Heart left ventricle (tissue), 16 donors: Measurements from ENCODE around the gene CANT1. TPM values are rescaled to one million over a fixed set of nuclear protein-coding genes. Genes with fewer than 3 reads are reported as not detected.

Experiments used
- ATAC-seq, 4 donors: fragments of 200-7000 bp; cut with Tn5 transposase; one replicate each; pipeline ENCODE4 v1.9.1; 2020 to 2022; ENCODE audit warnings: moderate library complexity in 4 of 4, mild to moderate bottlenecking in 3 of 4, moderate number of reproducible peaks in 1 of 4
- DNase-seq, 5 donors: peaks; one replicate each; pipeline ENCODE4 v3.0.0-alpha.2; 2020
- H3K27ac ChIP-seq, 12 donors: fragments of 200-600 bp; sonication (generic) in 4 of 12; one replicate each; pipeline versions ENCODE4 v1.5.0 to v1.8.0; 2016 to 2022; ENCODE audit warnings: mild to moderate bottlenecking in 2 of 12
- H3K27me3 ChIP-seq, 9 donors: fragments of 200-600 bp; sonication (generic) in 2 of 9; one replicate each; pipeline versions ENCODE4 v1.5.1 to v1.8.0; 2016 to 2022; ENCODE audit warnings: mild to moderate bottlenecking in 3 of 9
- H3K36me3 ChIP-seq, 9 donors: fragments of 200-600 bp; sonication (generic) in 2 of 9; one replicate each; pipeline versions ENCODE4 v1.5.0 to v1.8.0; 2018 to 2022; ENCODE audit warnings: mild to moderate bottlenecking in 2 of 9
- H3K4me1 ChIP-seq, 12 donors: fragments of 200-600 bp; sonication (generic) in 4 of 12; one replicate each; pipeline versions ENCODE4 v1.5.0 to v1.8.0; 2016 to 2022; ENCODE audit warnings: mild to moderate bottlenecking in 3 of 12
- H3K4me3 ChIP-seq, 12 donors: fragments of 200-600 bp; sonication (generic) in 4 of 12; one replicate each; pipeline versions ENCODE4 v1.5.0 to v1.8.0; 2017 to 2022; ENCODE audit warnings: mild to moderate bottlenecking in 9 of 12, moderate library complexity in 4 of 12
- H3K9me3 ChIP-seq, 12 donors: fragments of 200-600 bp; sonication (generic) in 4 of 12; one replicate each; pipeline versions ENCODE4 v1.5.0 to v1.8.0; 2016 to 2022; ENCODE audit warnings: mild to moderate bottlenecking in 1 of 12
- POLR2A ChIP-seq, 2 donors: fragments of 450-650 bp; IDR thresholded peaks; one replicate each; pipeline ENCODE4 v1.6.1; 2017; ENCODE audit warnings: antibody characterized with exemption in 2 of 2, mild to moderate bottlenecking in 2 of 2, moderate library complexity in 2 of 2
- WGBS, 4 donors: extraction: QIAGEN DNeasy Blood & Tissue Kit in 2 of 4; methylation state at CpG; one replicate each; pipeline versions ENCODE4 v1.1.5 to v1.1.7; 2013 to 2018; 5-methylcytosine and 5-hydroxymethylcytosine counted together
- intact Hi-C, 10 donors: fragments of 100-400 bp; cut with DNase I; formaldehyde crosslinking; loops; one replicate each; pipeline versions ENCODE4 v1.11.1 to v1.14.2; 2022
- polyA plus RNA-seq, 2 donors: library from polyadenylated mRNA; stranded (reverse); fragments of 200-250 nt; gene quantifications; one replicate each; pipeline ENCODE4 v1.2.3, GENCODE V29; 2013
- total RNA-seq, 9 donors: library from RNA; depleted of rRNA in 2 of 9; stranded (reverse); fragments of >200 nt in 2 of 9; fragmentation: NEBNext Ultra II Directional in 3 of 9; extraction: Animal tissue kit (Norgen Biotek cat#: 25700) in 3 of 9; gene quantifications; one replicate each; pipeline versions ENCODE4 v1.1.0 to v1.2.4, GENCODE V29; 2016 to 2023
- TF ChIP-seq, protein P1 (sequence below), 12 donors: fragments of 200-600 bp; sonication (generic) in 4 of 12; IDR thresholded peaks; one replicate each; pipeline versions ENCODE4 v1.5.0 to v1.8.0; 2018 to 2022; ENCODE audit warnings: antibody characterized with exemption in 12 of 12, mild to moderate bottlenecking in 5 of 12
- donor health status: ischemic (EF 13 %, LVEDD 7.1; RV severe dilation, severe dysfunction).
- donor health status: healthy with polysubstance abuse.
- donor health status: DM: no; HTN: yes; CAD: no.
- donor health status: DM: no; HTN: no; CAD: no.
- donor health status: ischemic (EF 25% LVEDD 6.9; RV normal size, moderate dysfunction).
- donor health status: ischemic (EF 25% LVEDD 5.7; RV mildly dilated, moderate dysfunction).
- donor health status: healthy.
- donor health status: DM: yes; HTN: yes; CAD: no.
- donor health status: ischemic (EF 35%, LVEDD 5.7; RV mildly dilated, moderate dysfunction).
- donor health status: nonischemic (EF 11% LVEDD 7.7; RV severe dilation, severe dysfunction).
- donor health status: DM: yes; HTN: yes; CAD: no.
- donor health status: PGD.
- donor health status: ischemic (EF 29% LVEDD 5.4; RV normal size, mild dysfunction).
- donor health status: nonischemic (EF 23%, LVEDD 6.1; RV moderate dilation, normal function).

Gene CANT1
- total and polyA plus RNA-seq, 11 donors = 5.1 to 46.2 (median 24.1) TPM

DNA sequence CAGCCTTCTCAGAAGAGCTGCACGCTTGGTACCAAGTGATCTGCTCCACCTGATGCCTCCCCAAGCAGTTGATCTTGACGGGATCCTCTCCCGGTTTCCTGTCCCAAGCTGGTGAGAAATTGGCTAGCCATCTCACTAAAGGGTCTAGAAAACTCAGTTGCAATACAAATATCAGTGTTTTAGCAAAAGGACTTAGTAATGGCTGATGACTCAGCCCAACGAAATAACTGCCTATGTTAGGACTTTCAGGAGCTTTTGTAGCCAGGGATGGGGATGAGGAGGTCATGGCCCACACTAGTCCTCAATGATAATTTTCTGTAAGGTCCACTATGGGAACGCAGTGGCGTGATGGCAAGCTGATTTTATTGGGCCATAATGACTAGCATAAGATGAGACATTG lies 41.7 kb upstream of the CANT1 start:
- no peak overlapping the region for H3K4me3 ChIP-seq
- intact Hi-C loops = no loop called here
- peaks cover 6 to 37% (median 17%) of the 10 kb centered on the region in 12 donors for H3K4me1 ChIP-seq
- H3K9me3 ChIP-seq = peaks cover 0 to 15% (median 4%) of the 10 kb centered on the region in 12 donors
- WGBS, 4 donors = 89 to 98% (median 93%) methylated on average over 6 of the region's 6 CpGs
- peaks cover 0 to 16% (median 2%) of the 10 kb centered on the region in 9 donors for H3K36me3 ChIP-seq
- TF ChIP-seq POLR2A (IDR thresholded peaks at IDR 0.05) = no peak
- TF ChIP-seq, protein P1, sequence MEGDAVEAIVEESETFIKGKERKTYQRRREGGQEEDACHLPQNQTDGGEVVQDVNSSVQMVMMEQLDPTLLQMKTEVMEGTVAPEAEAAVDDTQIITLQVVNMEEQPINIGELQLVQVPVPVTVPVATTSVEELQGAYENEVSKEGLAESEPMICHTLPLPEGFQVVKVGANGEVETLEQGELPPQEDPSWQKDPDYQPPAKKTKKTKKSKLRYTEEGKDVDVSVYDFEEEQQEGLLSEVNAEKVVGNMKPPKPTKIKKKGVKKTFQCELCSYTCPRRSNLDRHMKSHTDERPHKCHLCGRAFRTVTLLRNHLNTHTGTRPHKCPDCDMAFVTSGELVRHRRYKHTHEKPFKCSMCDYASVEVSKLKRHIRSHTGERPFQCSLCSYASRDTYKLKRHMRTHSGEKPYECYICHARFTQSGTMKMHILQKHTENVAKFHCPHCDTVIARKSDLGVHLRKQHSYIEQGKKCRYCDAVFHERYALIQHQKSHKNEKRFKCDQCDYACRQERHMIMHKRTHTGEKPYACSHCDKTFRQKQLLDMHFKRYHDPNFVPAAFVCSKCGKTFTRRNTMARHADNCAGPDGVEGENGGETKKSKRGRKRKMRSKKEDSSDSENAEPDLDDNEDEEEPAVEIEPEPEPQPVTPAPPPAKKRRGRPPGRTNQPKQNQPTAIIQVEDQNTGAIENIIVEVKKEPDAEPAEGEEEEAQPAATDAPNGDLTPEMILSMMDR (IDR thresholded peaks at IDR 0.05) = no peak
- H3K27me3 ChIP-seq = no peaks in the 10 kb centered on the region
- DNase-seq = no peak
- no peak overlapping the region for H3K27ac ChIP-seq
- no peak for ATAC-seq

DNA sequence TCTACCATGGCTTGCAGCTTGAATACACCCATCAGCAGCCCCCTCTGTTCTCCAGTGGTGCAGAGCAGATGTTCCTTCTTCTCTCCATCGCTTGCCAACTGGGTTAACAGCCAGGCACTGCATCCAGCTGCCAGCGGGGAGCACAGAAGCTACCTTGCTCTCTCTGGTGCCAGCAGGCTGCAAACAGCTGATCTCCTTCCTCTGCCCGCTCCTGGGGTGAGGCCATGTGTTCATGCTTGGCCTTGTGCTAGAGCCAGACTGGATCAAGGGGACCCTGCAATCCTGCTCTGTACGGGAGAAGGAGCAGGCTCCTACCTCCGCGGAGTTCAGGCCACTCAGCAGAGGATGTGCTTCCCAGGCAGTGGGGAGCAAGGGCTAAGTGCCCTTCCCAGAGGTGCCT lies 41.0 kb upstream of the CANT1 start:
- intact Hi-C loops = no loop called here
- TF ChIP-seq, protein P1 (IDR thresholded peaks at IDR 0.05) = no peak
- TF ChIP-seq POLR2A (IDR thresholded peaks at IDR 0.05) = no peak

DNA sequence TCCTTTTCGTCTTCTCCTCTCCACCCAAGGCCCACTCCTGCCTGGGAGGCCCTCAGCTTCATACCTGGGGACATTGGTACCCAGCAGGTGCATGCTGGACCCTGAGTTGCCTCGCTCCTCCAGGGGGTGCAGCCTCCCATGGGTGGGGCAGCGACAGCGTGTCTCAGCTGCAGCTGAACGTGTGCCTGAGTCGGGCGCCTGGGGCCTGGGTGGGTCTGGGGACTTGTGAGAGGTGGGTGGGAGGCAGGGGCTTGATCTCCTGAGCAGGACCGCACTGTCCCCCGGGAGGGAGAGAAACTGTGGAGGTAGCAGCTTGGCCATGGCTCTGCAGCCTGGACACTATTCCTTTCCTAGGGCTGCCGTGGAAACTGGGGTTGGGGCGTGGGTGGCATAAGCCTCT lies 40.3 kb upstream of the CANT1 start:
- peaks cover 0 to 15% (median 4%) of the 10 kb centered on the region in 12 donors for H3K9me3 ChIP-seq
- no peaks in the 10 kb centered on the region for H3K27me3 ChIP-seq
- H3K27ac ChIP-seq = no peak overlapping the region
- H3K4me3 ChIP-seq = no peak overlapping the region
- H3K36me3 ChIP-seq = peaks cover 0 to 16% (median 3%) of the 10 kb centered on the region in 9 donors
- peaks cover 6 to 41% (median 22%) of the 10 kb centered on the region in 12 donors for H3K4me1 ChIP-seq
- DNase-seq (no peak), ATAC-seq (no peak)
- WGBS, 4 donors = 91 to 98% (median 97%) methylated on average over 8 to 11 of the region's 11 CpGs
- intact Hi-C loops = loop anchor here in 7 of 10 donors (5.0 to 10.0 kb wide), 2 partner anchors 32 to 345 kb away; no protein-coding TSS in a partner anchor
- no peak for TF ChIP-seq POLR2A (IDR thresholded peaks at IDR 0.05)
- TF ChIP-seq, protein P1 (IDR thresholded peaks at IDR 0.05) = no peak

More for the DNA sequence above, 41.0 kb upstream of the CANT1 start:
- Histone ChIP-seq H3K9me3 (peaks cover 0 to 15% (median 4%) of the 10 kb centered on the region in 12 donors), H3K27ac (no peak overlapping the region), H3K4me3 (no peak overlapping the region), H3K4me1 (peaks cover 6 to 41% (median 22%) of the 10 kb centered on the region in 12 donors), H3K27me3 (no peaks in the 10 kb centered on the region), H3K36me3 (peaks cover 0 to 16% (median 2%) of the 10 kb centered on the region in 9 donors)
- DNase-seq = no peak
- no peak for ATAC-seq
- WGBS, 4 donors = 94 to 98% (median 94%) methylated on average over 6 of the region's 6 CpGs

DNA sequence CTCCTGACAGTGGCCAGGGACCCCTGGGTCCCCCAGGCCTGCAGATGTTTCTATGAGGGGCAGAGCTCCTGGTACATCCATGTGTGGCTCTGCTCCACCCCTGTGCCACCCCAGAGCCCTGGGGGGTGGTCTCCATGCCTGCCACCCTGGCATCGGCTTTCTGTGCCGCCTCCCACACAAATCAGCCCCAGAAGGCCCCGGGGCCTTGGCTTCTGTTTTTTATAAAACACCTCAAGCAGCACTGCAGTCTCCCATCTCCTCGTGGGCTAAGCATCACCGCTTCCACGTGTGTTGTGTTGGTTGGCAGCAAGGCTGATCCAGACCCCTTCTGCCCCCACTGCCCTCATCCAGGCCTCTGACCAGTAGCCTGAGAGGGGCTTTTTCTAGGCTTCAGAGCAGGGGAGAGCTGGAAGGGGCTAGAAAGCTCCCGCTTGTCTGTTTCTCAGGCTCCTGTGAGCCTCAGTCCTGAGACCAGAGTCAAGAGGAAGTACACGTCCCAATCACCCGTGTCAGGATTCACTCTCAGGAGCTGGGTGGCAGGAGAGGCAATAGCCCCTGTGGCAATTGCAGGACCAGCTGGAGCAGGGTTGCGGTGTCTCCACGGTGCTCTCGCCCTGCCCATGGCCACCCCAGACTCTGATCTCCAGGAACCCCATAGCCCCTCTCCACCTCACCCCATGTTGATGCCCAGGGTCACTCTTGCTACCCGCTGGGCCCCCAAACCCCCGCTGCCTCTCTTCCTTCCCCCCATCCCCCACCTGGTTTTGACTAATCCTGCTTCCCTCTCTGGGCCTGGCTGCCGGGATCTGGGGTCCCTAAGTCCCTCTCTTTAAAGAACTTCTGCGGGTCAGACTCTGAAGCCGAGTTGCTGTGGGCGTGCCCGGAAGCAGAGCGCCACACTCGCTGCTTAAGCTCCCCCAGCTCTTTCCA lies 39.5 kb upstream of the CANT1 start:
- DNase-seq (no peak), ATAC-seq (no peak)
- H3K27me3 ChIP-seq = no peaks in the 10 kb centered on the region
- peaks cover 6 to 41% (median 22%) of the 10 kb centered on the region in 12 donors for H3K4me1 ChIP-seq
- peak overlapping the region in 8 of 12 donors; percentile 8 to 76 (median 62) for H3K27ac ChIP-seq
- no peak overlapping the region for H3K4me3 ChIP-seq
- H3K36me3 ChIP-seq = peaks cover 0 to 19% (median 5%) of the 10 kb centered on the region in 9 donors
- intact Hi-C loops = loop anchor here in 7 of 10 donors (5.0 to 10.0 kb wide), 2 partner anchors 33 to 346 kb away; no protein-coding TSS in a partner anchor
- 86 to 91% (median 90%) methylated on average over 21 of the region's 21 CpGs for WGBS, 4 donors
- TF ChIP-seq, protein P1 (IDR thresholded peaks at IDR 0.05) = no peak
- TF ChIP-seq POLR2A (IDR thresholded peaks at IDR 0.05) = no peak
- peaks cover 0 to 9% (median under 1%) of the 10 kb centered on the region in 12 donors for H3K9me3 ChIP-seq
